Dedifferentiated amniotic fluid mesenchymal stem cell (primary cell): ENCODE data around the gene DLG2.
"Not testable (repeated sequence)": the region's sequence is repeated elsewhere in the genome, so short reads cannot be mapped to it uniquely, and the experiment has no call there.

Source experiments
- DNase-seq: peaks from one replicate; pipeline ENCODE4 v3.0.0-alpha.2; 2016; ENCODE audit errors: extremely low spot score

DLG2 gene

GRCh38 chr11:85627332-85627997 is at the start of gene DLG2:
DLG2 (minus strand) TSS chr11:85627344.
- DNase-seq, result peak; percentile 46

- no peak for DNase-seq
These were observed 46.2 kb upstream of the DLG2 start for GRCh38 chr11:85673393-85673792.

- DNase-seq, result no peak
These were observed 45.2 kb upstream of the DLG2 start for GRCh38 chr11:85672105-85672902.

- not testable (repeated sequence) for DNase-seq
These were observed 44.0 kb upstream of the DLG2 start for GRCh38 chr11:85670949-85671663.

- DNase-seq, result no peak
These were observed 41.0 kb upstream of the DLG2 start for GRCh38 chr11:85668157-85668556.

- DNase-seq, result no peak
These were observed 39.5 kb upstream of the DLG2 start for GRCh38 chr11:85666687-85667086.

GRCh38 chr11:85665733-85666132 is 38.6 kb upstream of the DLG2 start:
- DNase-seq, result no peak

GRCh38 chr11:85664615-85665481 is 37.7 kb upstream of the DLG2 start, which contains the start of gene CREBZF:
CREBZF (minus strand) TSS chr11:85665129; CDS start chr11:85664875, 254 bp downstream.
- peak; percentile 96 for DNase-seq

- peak; percentile 37 for DNase-seq
These were observed 36.8 kb upstream of the DLG2 start for GRCh38 chr11:85663753-85664614.

GRCh38 chr11:85663080-85663752 is 36.1 kb upstream of the DLG2 start:
- no peak for DNase-seq

GRCh38 chr11:85661972-85662664 is 35.0 kb upstream of the DLG2 start:
- no peak for DNase-seq

- no peak for DNase-seq
These were observed 31.0 kb upstream of the DLG2 start for GRCh38 chr11:85658180-85658579.

- no peak for DNase-seq
These were observed 29.6 kb upstream of the DLG2 start for GRCh38 chr11:85656777-85657176.

- not testable (repeated sequence) for DNase-seq
These were observed 27.2 kb upstream of the DLG2 start for GRCh38 chr11:85654343-85654742.

GRCh38 chr11:85652786-85653447 is 25.8 kb upstream of the DLG2 start:
- DNase-seq, result no peak

GRCh38 chr11:85651118-85651517 is 24.0 kb upstream of the DLG2 start:
- no peak for DNase-seq

- peak; percentile 75 for DNase-seq
These were observed 20.6 kb upstream of the DLG2 start, which contains the start of gene TMEM126A for GRCh38 chr11:85647604-85648299. TMEM126A (plus strand) TSS chr11:85647967; CDS start chr11:85650256, 2,289 bp downstream.

GRCh38 chr11:85647078-85647477 is 19.9 kb upstream of the DLG2 start:
- no peak for DNase-seq
